Stomach (tissue), 4 donors: ENCODE measurements around the gene LSAMP.

Experiments
- POLR2A ChIP-seq, 4 donors: fragments of 450-650 bp; IDR thresholded peaks; one replicate each; pipeline ENCODE4 v1.6.1; 2016; ENCODE audit warnings: antibody characterized with exemption in 4 of 4, control low read depth in 2 of 4, mild to moderate bottlenecking in 1 of 4, moderate library complexity in 1 of 4
- TF ChIP-seq, protein P1 (sequence below), 7 experiments: fragments of 450-650 bp in 4 of 7; fragments of 200-600 bp in 3 of 7; sonication (generic) in 3 of 7; IDR thresholded peaks; one replicate each; pipeline ENCODE4 v1.5.1; 2016 to 2019; ENCODE audit warnings: antibody characterized with exemption in 7 of 7, control low read depth in 2 of 7, mild to moderate bottlenecking in 1 of 7

DNA sequence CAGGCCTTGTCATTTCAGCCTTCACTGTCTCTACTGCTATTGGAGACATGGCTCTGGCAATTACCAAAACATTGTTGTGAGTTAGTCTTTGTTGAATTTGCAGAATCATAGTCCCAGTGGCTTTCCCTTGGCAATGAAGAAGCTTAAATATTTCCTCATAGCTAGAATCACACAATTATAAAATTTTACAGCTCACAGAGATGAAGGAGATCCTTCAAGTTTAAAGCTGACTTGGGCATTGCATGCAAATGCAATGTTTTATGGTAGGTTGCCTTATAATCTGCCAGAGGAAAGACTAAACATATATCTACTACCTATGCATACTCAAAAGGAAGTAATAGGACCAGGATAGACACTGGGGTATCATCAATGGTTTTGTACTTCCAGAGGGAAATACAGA is 90.9 kb downstream of the LSAMP start:
- TF ChIP-seq, protein P1, sequence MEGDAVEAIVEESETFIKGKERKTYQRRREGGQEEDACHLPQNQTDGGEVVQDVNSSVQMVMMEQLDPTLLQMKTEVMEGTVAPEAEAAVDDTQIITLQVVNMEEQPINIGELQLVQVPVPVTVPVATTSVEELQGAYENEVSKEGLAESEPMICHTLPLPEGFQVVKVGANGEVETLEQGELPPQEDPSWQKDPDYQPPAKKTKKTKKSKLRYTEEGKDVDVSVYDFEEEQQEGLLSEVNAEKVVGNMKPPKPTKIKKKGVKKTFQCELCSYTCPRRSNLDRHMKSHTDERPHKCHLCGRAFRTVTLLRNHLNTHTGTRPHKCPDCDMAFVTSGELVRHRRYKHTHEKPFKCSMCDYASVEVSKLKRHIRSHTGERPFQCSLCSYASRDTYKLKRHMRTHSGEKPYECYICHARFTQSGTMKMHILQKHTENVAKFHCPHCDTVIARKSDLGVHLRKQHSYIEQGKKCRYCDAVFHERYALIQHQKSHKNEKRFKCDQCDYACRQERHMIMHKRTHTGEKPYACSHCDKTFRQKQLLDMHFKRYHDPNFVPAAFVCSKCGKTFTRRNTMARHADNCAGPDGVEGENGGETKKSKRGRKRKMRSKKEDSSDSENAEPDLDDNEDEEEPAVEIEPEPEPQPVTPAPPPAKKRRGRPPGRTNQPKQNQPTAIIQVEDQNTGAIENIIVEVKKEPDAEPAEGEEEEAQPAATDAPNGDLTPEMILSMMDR (IDR thresholded peaks at IDR 0.05) = no peak
- no peak for TF ChIP-seq POLR2A (IDR thresholded peaks at IDR 0.05)
